Astrocyte (in vitro differentiated cells and primary cell): ENCODE results near the gene CRYBA4. TPM values are rescaled to one million over a fixed set of nuclear protein-coding genes. Genes with fewer than 3 reads are reported as not detected.

Source experiments
- DNase-seq: peaks from one replicate; pipeline ENCODE4 v3.0.0-alpha.2; 2010; ENCODE audit warnings: low read depth
- FAIRE-seq: peaks from 2 replicates; lab custom pipeline; 2011; peaks lifted over from hg19 to GRCh38; lab: Jason Lieb, UNC
- H2AFZ ChIP-seq: 2 replicates; pipeline ENCODE4 v1.6.0; 2012; ENCODE audit warnings: low read depth, low read length, inconsistent platforms
- H3K27ac ChIP-seq: 2 replicates; pipeline ENCODE4 v1.5.1; 2011; ENCODE audit warnings: low read depth, low read length, inconsistent platforms
- H3K27me3 ChIP-seq: 2 replicates; pipeline ENCODE4 v1.6.0; 2011; ENCODE audit warnings: low read length, inconsistent platforms; ENCODE audit not compliant: insufficient read depth
- H3K36me3 ChIP-seq: 2 replicates; pipeline ENCODE4 v1.5.1; 2011; ENCODE audit warnings: low read length, inconsistent platforms; ENCODE audit not compliant: insufficient read depth
- H3K4me1 ChIP-seq: 2 replicates; pipeline ENCODE4 v1.5.1; 2011; ENCODE audit warnings: low read length, inconsistent platforms; ENCODE audit not compliant: insufficient read depth
- H3K4me2 ChIP-seq: 2 replicates; pipeline ENCODE4 v1.6.0; 2012; ENCODE audit warnings: low read length, inconsistent platforms
- H3K4me3 ChIP-seq: 2 replicates; pipeline ENCODE4 v1.5.1; 2011; ENCODE audit warnings: low read depth, mild to moderate bottlenecking, low read length, inconsistent platforms; ENCODE audit not compliant: insufficient read depth
- H3K79me2 ChIP-seq: 2 replicates; pipeline ENCODE4 v1.6.0; 2012; ENCODE audit warnings: mild to moderate bottlenecking, low read length, inconsistent platforms; ENCODE audit not compliant: insufficient read depth
- H3K9ac ChIP-seq: 2 replicates; pipeline ENCODE4 v1.6.0; 2012; ENCODE audit warnings: mild to moderate bottlenecking, low read length, inconsistent platforms
- H3K9me3 ChIP-seq: 2 replicates; pipeline ENCODE4 v1.5.1; 2012; ENCODE audit warnings: low read depth, mild to moderate bottlenecking, low read length, inconsistent platforms; ENCODE audit not compliant: insufficient read depth
- H4K20me1 ChIP-seq: 2 replicates; pipeline ENCODE4 v1.6.0; 2012; ENCODE audit warnings: low read length, inconsistent platforms; ENCODE audit not compliant: insufficient read depth
- H3K27ac Mint-ChIP-seq: one replicate; pipeline ENCODE4 v1.8.0; 2021; ENCODE audit warnings: mild to moderate bottlenecking, mixed read lengths; ENCODE audit not compliant: unreplicated experiment
- H3K27me3 Mint-ChIP-seq: one replicate; pipeline ENCODE4 v1.8.0; 2021; ENCODE audit warnings: low read depth, mixed read lengths; ENCODE audit not compliant: unreplicated experiment
- H3K36me3 Mint-ChIP-seq: one replicate; pipeline ENCODE4 v1.8.0; 2021; ENCODE audit warnings: low read depth, mixed read lengths; ENCODE audit not compliant: unreplicated experiment
- H3K4me1 Mint-ChIP-seq: one replicate; pipeline ENCODE4 v1.8.0; 2021; ENCODE audit warnings: low read depth, mixed read lengths; ENCODE audit not compliant: unreplicated experiment
- H3K4me3 Mint-ChIP-seq: one replicate; pipeline ENCODE4 v1.8.0; 2021; ENCODE audit warnings: mild to moderate bottlenecking, moderate library complexity, mixed read lengths; ENCODE audit not compliant: unreplicated experiment
- H3K9me3 Mint-ChIP-seq: one replicate; pipeline ENCODE4 v1.8.0; 2021; ENCODE audit warnings: mild to moderate bottlenecking, mixed read lengths; ENCODE audit not compliant: unreplicated experiment
- CTCF ChIP-seq: IDR thresholded peaks from 2 replicates; pipeline ENCODE4 v1.5.1; 2011; ENCODE audit warnings: low read depth, mild to moderate bottlenecking, inconsistent platforms, low read length, moderate library complexity; ENCODE audit not compliant: insufficient read depth
- EZH2 ChIP-seq: IDR thresholded peaks from 2 replicates; pipeline ENCODE4 v1.6.1; 2012; ENCODE audit warnings: mild to moderate bottlenecking, low read length, inconsistent platforms; ENCODE audit not compliant: insufficient read depth
- total RNA-seq: library from RNA; stranded (reverse); gene quantifications from 2 replicates; pipeline ENCODE4 v1.2.1, GENCODE V29; 2021

Gene CRYBA4
- total RNA-seq, 1 donor from 2014 or later = 1.1 TPM

GRCh38 chr22:26588729-26589366 lies 32.9 kb upstream of the CRYBA4 start:
- Histone ChIP-seq H3K4me3 (peak overlapping the region; percentile 74), H3K36me3 (no peaks in the 10 kb centered on the region), H4K20me1 (peaks cover 41% of the 10 kb centered on the region), H3K27me3 (peaks cover 1% of the 10 kb centered on the region), H3K9me3 (no peaks in the 10 kb centered on the region), H2AFZ (peak overlapping the region; percentile 57), H3K79me2 (peaks cover 46% of the 10 kb centered on the region), H3K27ac (peak overlapping the region; percentile 65), H3K9ac (peak overlapping the region; percentile 89), H3K4me1 (peaks cover 25% of the 10 kb centered on the region), H3K4me2 (peak overlapping the region; percentile 94)
- FAIRE-seq (no peak), DNase-seq (no peak)
- Mint-ChIP-seq H3K4me3 (peak overlapping the region; percentile 92), H3K27ac (peak overlapping the region; percentile 77), H3K4me1 (peaks cover 25% of the 10 kb centered on the region), H3K9me3 (peaks cover 2% of the 10 kb centered on the region), H3K36me3 (peaks cover 2% of the 10 kb centered on the region), H3K27me3 (peaks cover 6% of the 10 kb centered on the region)
- no peak for TF ChIP-seq EZH2
- TF ChIP-seq CTCF = no peak

- H3K27ac ChIP-seq = peak overlapping the region; percentile 65
- peaks cover 25% of the 10 kb centered on the region for H3K4me1 ChIP-seq
- Mint-ChIP-seq H3K9me3 (peaks cover 2% of the 10 kb centered on the region), H3K27ac (peak overlapping the region; percentile 77), H3K4me1 (peaks cover 19% of the 10 kb centered on the region), H3K4me3 (peak overlapping the region; percentile 92), H3K27me3 (peaks cover 8% of the 10 kb centered on the region), H3K36me3 (peaks cover 2% of the 10 kb centered on the region)
- FAIRE-seq (no peak), DNase-seq (no peak)
- H4K20me1 ChIP-seq = peaks cover 35% of the 10 kb centered on the region
- peak overlapping the region; percentile 57 for H2AFZ ChIP-seq
- H3K79me2 ChIP-seq = peaks cover 40% of the 10 kb centered on the region
- H3K9me3 ChIP-seq = no peaks in the 10 kb centered on the region
- TF ChIP-seq CTCF (no peak), EZH2 (no peak)
- peak overlapping the region; percentile 94 for H3K4me2 ChIP-seq
- peak overlapping the region; percentile 74 for H3K4me3 ChIP-seq
- peaks cover 3% of the 10 kb centered on the region for H3K27me3 ChIP-seq
- H3K9ac ChIP-seq = peak overlapping the region; percentile 89
- no peaks in the 10 kb centered on the region for H3K36me3 ChIP-seq
These were observed 32.4 kb upstream of the CRYBA4 start for GRCh38 chr22:26589367-26589844.
